GM12878 (cell line): ENCODE data around the gene KCNQ1OT1. TPM values are rescaled to one million over a fixed set of nuclear protein-coding genes. Genes with fewer than 3 reads are reported as not detected.

ENCODE experiments used
- ATAC-seq: fragments of 200-7000 bp; cut with Tn5 transposase; 3 replicates; pipeline ENCODE4 v1.9.1; 2020; ENCODE audit warnings: mild to moderate bottlenecking, moderate library complexity
- BruUV-seq: library from RNA; stranded (reverse); fragments of 400-500 nt; replicated peaks from 2 replicates; lab custom pipeline; 2021; lab: Mats Ljungman, UMichigan
- CTCF ChIA-PET: fragments of 300-600 bp; sonication (Branson Sonifier 250); formaldehyde crosslinking; extraction: SDS; loops from one replicate; lab custom pipeline; 2021; ENCODE audit warnings: inconsistent platforms; lab: Yijun Ruan, JAX
- POLR2A ChIA-PET: fragments of 350-600 bp; formaldehyde crosslinking; extraction: SDS; loops from one replicate; lab custom pipeline; 2021; ENCODE audit warnings: inconsistent platforms; lab: Charles Lee
- RAD21 ChIA-PET: fragments of 300-600 bp; sonication (Branson Sonifier 250); formaldehyde crosslinking; loops from one replicate; lab custom pipeline; 2023; ENCODE audit warnings: antibody characterized with exemption; ENCODE audit not compliant: unreplicated experiment; lab: Charles Lee
- SMC1A ChIA-PET: fragments of 300-600 bp; sonication (Branson Sonifier 250); formaldehyde crosslinking; loops from one replicate; lab custom pipeline; 2023; ENCODE audit not compliant: unreplicated experiment, uncharacterized antibody; lab: Charles Lee
- DNase-seq: peaks from one replicate; pipeline ENCODE4 v3.0.0-alpha.2; 2011; ENCODE audit warnings: low read depth, low spot score
- FAIRE-seq: peaks from 3 replicates; lab custom pipeline; 2011; peaks lifted over from hg19 to GRCh38; lab: Jason Lieb, UNC
- H2AFZ ChIP-seq: 2 replicates; pipeline ENCODE4 v1.6.0; 2011; ENCODE audit warnings: low read depth, low read length, control low read depth; ENCODE audit not compliant: control insufficient read depth
- H3K27ac ChIP-seq: 2 replicates; pipeline ENCODE4 v1.5.1; 2011; ENCODE audit warnings: control low read depth; ENCODE audit not compliant: control insufficient read depth, insufficient read depth
- H3K27me3 ChIP-seq, 2 experiments: replicated peaks in 1 of 2; 2 replicates each; pipeline versions ENCODE4 v1.6.0 to v1.6.1; 2011; ENCODE audit warnings: low read length in 1 of 2; ENCODE audit not compliant: control insufficient read depth in 2 of 2, insufficient read depth in 2 of 2
- H3K36me3 ChIP-seq, 2 experiments: 2 replicates each; pipeline ENCODE4 v1.5.1; 2011; ENCODE audit warnings: low read length in 1 of 2; ENCODE audit not compliant: control insufficient read depth in 2 of 2, insufficient read depth in 2 of 2
- H3K4me1 ChIP-seq: 2 replicates; pipeline ENCODE4 v1.6.1; 2011; ENCODE audit warnings: mild to moderate bottlenecking, low read length, moderate library complexity, mixed read lengths; ENCODE audit not compliant: control insufficient read depth, insufficient read depth
- H3K4me2 ChIP-seq: 2 replicates; pipeline ENCODE4 v1.6.0; 2011; ENCODE audit warnings: control low read depth; ENCODE audit not compliant: control insufficient read depth, insufficient read depth
- H3K4me3 ChIP-seq: fragments of 200-600 bp; sonication (generic); 2 replicates; pipeline ENCODE4 v1.5.1; 2016
- H3K79me2 ChIP-seq: 2 replicates; pipeline ENCODE4 v1.6.0; 2011; ENCODE audit warnings: low read length; ENCODE audit not compliant: control insufficient read depth, insufficient read depth
- H3K9ac ChIP-seq: 2 replicates; pipeline ENCODE4 v1.8.0; 2011; ENCODE audit warnings: low read length, control low read depth, mixed read lengths; ENCODE audit not compliant: control insufficient read depth, insufficient read depth
- H3K9me3 ChIP-seq: replicated peaks from 3 replicates; pipeline ENCODE4 v1.5.1; 2011; ENCODE audit warnings: mild to moderate bottlenecking, low read length; ENCODE audit not compliant: control insufficient read depth, insufficient read depth
- H4K20me1 ChIP-seq: 2 replicates; pipeline ENCODE4 v1.6.0; 2011; ENCODE audit not compliant: control insufficient read depth, insufficient read depth
- CBX3 ChIP-seq: fragments of 200-600 bp; sonication (generic); IDR thresholded peaks from 2 replicates; pipeline ENCODE4 v1.6.1; 2016; ENCODE audit warnings: low read depth, borderline replicate concordance
- MTA2 ChIP-seq: fragments of 450-650 bp; IDR thresholded peaks from 2 replicates; pipeline ENCODE4 v1.6.1; 2016; ENCODE audit warnings: low read depth, mild to moderate bottlenecking, moderate library complexity
- POLR2AphosphoS2 ChIP-seq: IDR thresholded peaks from 2 replicates; pipeline ENCODE4 v1.6.1; 2011; ENCODE audit warnings: low read depth, mild to moderate bottlenecking, low read length, improper control_type of control experiment, moderate library complexity
- ZNF217 ChIP-seq: fragments of 450-650 bp; IDR thresholded peaks from 2 replicates; pipeline ENCODE4 v1.6.1; 2017; ENCODE audit warnings: antibody characterized with exemption, mild to moderate bottlenecking
- ZNF24 ChIP-seq: fragments of 450-650 bp; IDR thresholded peaks from 2 replicates; pipeline ENCODE4 v1.6.1; 2017; ENCODE audit warnings: antibody characterized with exemption, mild to moderate bottlenecking
- ZNF687 ChIP-seq: fragments of 450-650 bp; IDR thresholded peaks from 2 replicates; pipeline ENCODE4 v1.6.1; 2017; ENCODE audit warnings: mild to moderate bottlenecking, moderate library complexity
- WGBS: methylation state at CpG from one replicate; pipeline ENCODE4 v1.1.6; 2016; ENCODE audit warnings: low lambda C conversion rate; ENCODE audit not compliant: insufficient replicate concordance, insufficient coverage; ENCODE audit errors: missing lambda C conversion rate; 5-methylcytosine and 5-hydroxymethylcytosine counted together
- in situ Hi-C: fragments of 300-500 bp; cut with MboI; formaldehyde crosslinking; loops from 9 replicates; pipeline ENCODE4 v1.14.3; 2018; ENCODE audit warnings: mixed read lengths
- intact Hi-C: fragments of 100-400 bp; cut with micrococcal nuclease; formaldehyde crosslinking; loops from one replicate; pipeline ENCODE4 v1.14.2; 2022; ENCODE audit not compliant: unreplicated experiment
- polyA plus RNA-seq, 11 experiments: library from polyadenylated mRNA; depleted of rRNA in 4 of 11; unstranded in 6 of 11; stranded (reverse) in 5 of 11; fragments of >200 nt; fragmentation: Nextera tagmentation in 4 of 11; fragmentation: Illumina TruSeq in 1 of 11; extraction: Ambion mirVana in 4 of 11; extraction: Trizol in 1 of 11; gene quantifications; 1 replicate in 1 of 11; 2 replicates in 10 of 11; pipeline versions ENCODE4 v1.2.1 to v1.2.3, GENCODE V29; 2011 to 2016; ENCODE audit warnings: inconsistent platforms in 2 of 11, missing spikeins in 2 of 11, low read depth in 1 of 11
- total RNA-seq, 4 experiments: library from RNA; depleted of rRNA in 3 of 4; stranded (reverse); fragments of >200 nt in 3 of 4; fragmentation: Illumina TruSeq in 1 of 4; extraction: Trizol in 1 of 4; gene quantifications; 2 replicates each; pipeline versions ENCODE4 v1.2.1 to v1.2.3, GENCODE V29; 2013 to 2021
- TF ChIP-seq, protein P1 (sequence below): IDR thresholded peaks from 2 replicates; pipeline ENCODE4 v1.6.1; 2012; ENCODE audit warnings: improper control_type of control experiment, low read depth, low read length; ENCODE audit not compliant: insufficient replicate concordance

The KCNQ1OT1 gene
- total and polyA plus RNA-seq, 10 of the 15 experiments (the other 5 are each of a cell fraction or from before 2014, with no cell fraction given), result 0.02 to 1.6 (median 0.41) TPM

DNA sequence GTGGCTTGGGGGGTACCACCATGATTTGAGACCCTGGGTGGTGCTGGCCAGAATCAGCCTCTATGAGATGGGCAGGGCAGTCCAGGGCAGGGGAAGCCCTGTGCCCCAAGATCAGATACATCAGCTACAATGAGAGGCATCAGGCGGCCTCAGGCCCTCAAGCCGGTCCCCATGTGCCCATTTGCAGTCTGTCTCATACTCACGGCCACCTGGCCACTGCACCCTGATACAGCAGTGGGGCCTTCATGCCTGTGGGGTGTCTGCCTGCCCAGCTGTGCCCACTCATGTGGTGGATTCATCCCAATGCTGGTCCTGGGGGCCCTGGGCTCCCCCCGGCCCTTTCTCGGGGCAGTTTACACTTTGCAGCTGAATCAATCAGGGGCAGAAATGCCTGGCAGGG lies 42.4 kb upstream of the KCNQ1OT1 start (continued):
- TF ChIP-seq, protein P1, sequence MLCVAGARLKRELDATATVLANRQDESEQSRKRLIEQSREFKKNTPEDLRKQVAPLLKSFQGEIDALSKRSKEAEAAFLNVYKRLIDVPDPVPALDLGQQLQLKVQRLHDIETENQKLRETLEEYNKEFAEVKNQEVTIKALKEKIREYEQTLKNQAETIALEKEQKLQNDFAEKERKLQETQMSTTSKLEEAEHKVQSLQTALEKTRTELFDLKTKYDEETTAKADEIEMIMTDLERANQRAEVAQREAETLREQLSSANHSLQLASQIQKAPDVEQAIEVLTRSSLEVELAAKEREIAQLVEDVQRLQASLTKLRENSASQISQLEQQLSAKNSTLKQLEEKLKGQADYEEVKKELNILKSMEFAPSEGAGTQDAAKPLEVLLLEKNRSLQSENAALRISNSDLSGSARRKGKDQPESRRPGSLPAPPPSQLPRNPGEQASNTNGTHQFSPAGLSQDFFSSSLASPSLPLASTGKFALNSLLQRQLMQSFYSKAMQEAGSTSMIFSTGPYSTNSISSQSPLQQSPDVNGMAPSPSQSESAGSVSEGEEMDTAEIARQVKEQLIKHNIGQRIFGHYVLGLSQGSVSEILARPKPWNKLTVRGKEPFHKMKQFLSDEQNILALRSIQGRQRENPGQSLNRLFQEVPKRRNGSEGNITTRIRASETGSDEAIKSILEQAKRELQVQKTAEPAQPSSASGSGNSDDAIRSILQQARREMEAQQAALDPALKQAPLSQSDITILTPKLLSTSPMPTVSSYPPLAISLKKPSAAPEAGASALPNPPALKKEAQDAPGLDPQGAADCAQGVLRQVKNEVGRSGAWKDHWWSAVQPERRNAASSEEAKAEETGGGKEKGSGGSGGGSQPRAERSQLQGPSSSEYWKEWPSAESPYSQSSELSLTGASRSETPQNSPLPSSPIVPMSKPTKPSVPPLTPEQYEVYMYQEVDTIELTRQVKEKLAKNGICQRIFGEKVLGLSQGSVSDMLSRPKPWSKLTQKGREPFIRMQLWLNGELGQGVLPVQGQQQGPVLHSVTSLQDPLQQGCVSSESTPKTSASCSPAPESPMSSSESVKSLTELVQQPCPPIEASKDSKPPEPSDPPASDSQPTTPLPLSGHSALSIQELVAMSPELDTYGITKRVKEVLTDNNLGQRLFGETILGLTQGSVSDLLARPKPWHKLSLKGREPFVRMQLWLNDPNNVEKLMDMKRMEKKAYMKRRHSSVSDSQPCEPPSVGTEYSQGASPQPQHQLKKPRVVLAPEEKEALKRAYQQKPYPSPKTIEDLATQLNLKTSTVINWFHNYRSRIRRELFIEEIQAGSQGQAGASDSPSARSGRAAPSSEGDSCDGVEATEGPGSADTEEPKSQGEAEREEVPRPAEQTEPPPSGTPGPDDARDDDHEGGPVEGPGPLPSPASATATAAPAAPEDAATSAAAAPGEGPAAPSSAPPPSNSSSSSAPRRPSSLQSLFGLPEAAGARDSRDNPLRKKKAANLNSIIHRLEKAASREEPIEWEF, result no peak
- TF ChIP-seq ZNF24, result no peak
- TF ChIP-seq POLR2AphosphoS2, result no peak

- ChIA-PET POLR2A (no interaction called here), RAD21 (no interaction called here)
- Histone ChIP-seq H3K9me3 (no peaks in the 10 kb centered on the region), H3K36me3 (no peaks in the 10 kb centered on the region)
- FAIRE-seq, result no peak
- in situ Hi-C loops, result no loop called here
- TF ChIP-seq MTA2, result no peak
- no peak for TF ChIP-seq ZNF687
- TF ChIP-seq ZNF217, result no peak
- no peak for TF ChIP-seq CBX3
- TF ChIP-seq, all 136 proteins: peak for 0
- ChIA-PET SMC1A (no interaction called here), CTCF (no interaction called here)
- H3K79me2 ChIP-seq, result no peaks in the 10 kb centered on the region
- no TSS peak for BruUV-seq
- H3K27me3 ChIP-seq, result no peaks in the 10 kb centered on the region; a peak in 1 of 4 replicates
- WGBS, result 52% methylated on average over 18 of the region's 18 CpGs
- intact Hi-C loops, result no loop called here
- H3K27ac ChIP-seq, result no peak overlapping the region
- DNase-seq, result no peak
- H3K4me1 ChIP-seq, result no peaks in the 10 kb centered on the region
- H3K9ac ChIP-seq, result no peak overlapping the region
- H3K4me2 ChIP-seq, result no peak overlapping the region
- no peak overlapping the region for H3K4me3 ChIP-seq
- no peak overlapping the region for H2AFZ ChIP-seq
- ATAC-seq, result no peak
- H4K20me1 ChIP-seq, result no peaks in the 10 kb centered on the region
These were observed 41.8 kb upstream of the KCNQ1OT1 start for GRCh38 chr11:2741377-2742131.
